ENCODE data around the gene NDUFS7. TPM values are rescaled to one million over a fixed set of nuclear protein-coding genes. Genes with fewer than 3 reads are reported as not detected.

The NDUFS7 gene
- total and polyA plus RNA-seq, 9 of the 15 experiments (the other 6 are each of a cell fraction or from before 2014, with no cell fraction given), result 6.0 to 271 (median 60.6) TPM

- no peak for TF ChIP-seq ZNF589 (CRISPR knock-in tag; IDR thresholded peaks at IDR 0.05; ENCODE audit: low read depth)
- no peak for TF ChIP-seq ATF4 (CRISPR knock-in tag; IDR thresholded peaks at IDR 0.05)
- TF ChIP-seq ZBTB17 (CRISPR knock-in tag; IDR thresholded peaks at IDR 0.05), result peak; percentile 79; the same call in 1 of the 2 replicates
- TF ChIP-seq RBM17 (IDR thresholded peaks at IDR 0.05; ENCODE audit: borderline replicate concordance, low read depth, low read length), result no peak
- TF ChIP-seq ZNF174 (CRISPR knock-in tag; IDR thresholded peaks at IDR 0.05), result no peak
- peak; percentile 97 for TF ChIP-seq BRD4 (IDR thresholded peaks at IDR 0.05)
- no peak for TF ChIP-seq MCM3 (IDR thresholded peaks at IDR 0.05)
- TF ChIP-seq ZNF512 (tag; IDR thresholded peaks at IDR 0.05), result no peak
- TF ChIP-seq CAMTA2 (CRISPR knock-in tag; conservative IDR thresholded peaks at IDR 0.05), result no peak
- no peak; the same call in 1 of the 2 replicates for TF ChIP-seq FOXK1 (CRISPR knock-in tag; IDR thresholded peaks at IDR 0.05; ENCODE audit: borderline replicate concordance)
- no peak for TF ChIP-seq ZNF444 (CRISPR knock-in tag; IDR thresholded peaks at IDR 0.05)
- peak; percentile 86 for TF ChIP-seq MXI1 (IDR thresholded peaks at IDR 0.05; ENCODE audit: low read depth, low read length)
- peak; percentile 93 for TF ChIP-seq CREM (IDR thresholded peaks at IDR 0.05; ENCODE audit: low read depth)
- TF ChIP-seq PTRF (tag; IDR thresholded peaks at IDR 0.05), result no peak
- no peak for TF ChIP-seq TFAM (CRISPR knock-in tag; conservative IDR thresholded peaks at IDR 0.05)
- no peak for TF ChIP-seq ZNF311 (CRISPR knock-in tag; IDR thresholded peaks at IDR 0.05)
- TF ChIP-seq PKNOX1 (IDR thresholded peaks at IDR 0.05), result 0 out of 2 replicates have a peak, but pooled peaks have one; percentile 23
- no peak for TF ChIP-seq MYNN (IDR thresholded peaks at IDR 0.05)
- TF ChIP-seq MYNN (CRISPR knock-in tag; IDR thresholded peaks at IDR 0.05), result no peak
- no peak for TF ChIP-seq ZNF561 (CRISPR knock-in tag; conservative IDR thresholded peaks at IDR 0.05)
- TF ChIP-seq PHB2 (IDR thresholded peaks at IDR 0.05; ENCODE audit: low read depth), result no peak
- no peak; the same call in 1 of the 2 replicates for TF ChIP-seq ZFP91 (CRISPR knock-in tag; IDR thresholded peaks at IDR 0.05)
- peak; percentile 66 for TF ChIP-seq EGR1 (conservative IDR thresholded peaks at IDR 0.05)
- no peak for TF ChIP-seq ZNF277 (CRISPR knock-in tag; IDR thresholded peaks at IDR 0.05; ENCODE audit: borderline replicate concordance)
Measured at GRCh38 chr19:1438035-1438932, 54.6 kb downstream of the NDUFS7 start, which contains the start of gene RPS15 (continued).
